Stimulated activated CD8-positive, alpha-beta memory T cell treated with anti-CD3 and anti-CD28 coated beads, Interleukin-7, amount 100 ng/mL, for 4 hours (primary cell): ENCODE measurements around the gene IGFL2.
"Not testable (repeated sequence)": the region's sequence is repeated elsewhere in the genome, so short reads cannot be mapped to it uniquely, and the experiment has no call there.

Experiments
- DNase-seq, 2 donors: peaks; one replicate each; pipeline ENCODE4 v3.0.0-alpha.2; 2020; ENCODE audit warnings: low read depth in 2 of 2

Gene IGFL2

GRCh38 chr19:46142294-46142693 is 5.7 kb upstream of the IGFL2 start:
- DNase-seq: no peak

DNA sequence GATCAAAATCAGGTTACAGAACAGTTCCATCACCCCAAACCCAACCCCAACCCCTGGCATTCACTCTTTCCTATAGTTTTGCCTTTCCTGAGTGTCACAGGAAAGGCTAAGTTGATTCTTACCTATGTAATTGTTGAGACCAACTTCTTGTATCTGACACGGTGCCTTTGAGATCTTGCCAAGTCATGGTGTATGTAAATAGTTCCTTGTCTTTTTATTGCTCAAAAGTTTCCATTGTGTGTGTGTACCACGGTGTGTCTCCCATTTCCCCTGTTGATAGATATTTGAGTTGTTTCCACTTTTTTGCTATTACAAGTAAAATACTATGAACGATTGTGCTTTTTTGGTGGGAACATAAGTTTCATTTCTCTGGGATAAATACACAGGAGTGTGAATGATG is 3.3 kb upstream of the IGFL2 start:
- DNase-seq: no peak

GRCh38 chr19:46147166-46147740 is 785 bp upstream of the IGFL2 start:
- DNase-seq: no peak

DNA sequence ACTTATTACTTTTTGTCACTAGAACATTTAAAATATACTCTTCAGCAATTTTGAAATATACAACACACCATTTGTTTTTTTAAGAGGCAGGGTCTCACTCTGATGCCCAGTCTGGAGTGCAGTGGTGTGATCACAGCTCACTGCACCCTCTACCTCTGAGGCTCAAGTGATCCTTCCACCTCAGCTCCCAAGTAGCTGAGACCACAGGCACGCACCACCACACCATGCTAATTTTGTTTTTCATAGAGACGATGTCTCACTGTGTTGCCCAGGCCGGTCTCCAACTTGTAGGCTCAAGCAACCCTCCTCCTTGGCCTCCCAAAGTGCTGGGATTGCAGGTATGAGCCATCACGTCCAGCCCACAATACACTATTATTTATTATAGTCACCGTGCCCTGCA is 2.6 kb downstream of the IGFL2 start:
- no peak for DNase-seq

DNA sequence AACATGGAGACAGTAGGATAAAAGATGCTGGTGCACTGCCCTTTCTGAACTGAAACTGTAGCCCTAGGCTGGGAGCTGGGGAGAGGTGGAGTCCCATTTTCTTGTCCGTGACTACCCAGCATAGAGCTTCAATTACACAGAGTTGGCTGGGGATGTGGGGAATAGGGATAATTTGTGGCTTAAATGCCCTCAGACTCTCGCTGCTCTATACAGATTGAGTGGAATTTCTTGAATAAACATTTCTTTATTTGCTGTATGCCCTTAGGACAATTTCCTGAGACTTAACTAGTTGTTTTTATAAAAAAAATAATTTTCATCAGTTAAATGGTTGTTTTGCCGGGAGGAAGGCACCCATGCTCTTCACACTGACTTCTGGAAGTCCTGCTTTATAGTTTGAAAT is 7.2 kb downstream of the IGFL2 start:
- DNase-seq: no peak

DNA sequence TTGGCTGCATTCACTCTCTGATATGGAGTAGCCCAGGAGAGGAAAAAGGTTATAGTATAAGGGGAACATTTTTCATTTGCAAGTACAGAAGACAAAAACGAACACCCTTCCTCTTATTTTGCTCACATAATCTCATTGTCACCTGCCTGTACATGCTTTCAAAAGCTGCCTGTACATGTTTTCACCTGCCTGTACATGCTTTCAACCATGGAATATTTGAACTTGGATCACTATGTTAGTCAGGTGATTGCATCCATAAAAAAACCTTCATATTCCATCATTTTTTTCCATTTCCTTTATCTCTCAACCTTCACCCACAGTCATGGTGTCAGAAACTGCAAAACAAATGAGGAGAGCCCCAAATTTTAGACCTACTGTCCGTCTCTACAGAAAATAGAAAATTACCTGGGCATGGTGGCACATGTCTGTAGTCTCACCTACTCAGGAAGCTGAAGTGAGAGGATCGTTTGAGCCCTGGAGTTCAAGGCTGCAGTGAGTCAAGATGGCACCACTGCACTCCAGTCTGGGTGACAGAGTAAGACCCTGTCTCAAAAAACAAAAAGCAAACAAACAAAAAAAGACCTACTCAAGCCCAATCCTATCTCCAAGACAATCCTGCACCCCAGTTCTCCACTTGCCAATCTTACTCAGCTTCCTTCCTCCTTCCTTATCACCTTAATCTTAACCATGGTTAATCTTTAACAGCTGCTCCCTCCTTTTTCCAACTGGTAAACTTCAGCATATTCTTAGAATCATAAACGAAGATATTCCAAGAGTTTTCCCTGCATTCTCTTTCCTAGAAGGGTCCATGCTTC is 11.6 kb downstream of the IGFL2 start:
- DNase-seq: no peak

DNA sequence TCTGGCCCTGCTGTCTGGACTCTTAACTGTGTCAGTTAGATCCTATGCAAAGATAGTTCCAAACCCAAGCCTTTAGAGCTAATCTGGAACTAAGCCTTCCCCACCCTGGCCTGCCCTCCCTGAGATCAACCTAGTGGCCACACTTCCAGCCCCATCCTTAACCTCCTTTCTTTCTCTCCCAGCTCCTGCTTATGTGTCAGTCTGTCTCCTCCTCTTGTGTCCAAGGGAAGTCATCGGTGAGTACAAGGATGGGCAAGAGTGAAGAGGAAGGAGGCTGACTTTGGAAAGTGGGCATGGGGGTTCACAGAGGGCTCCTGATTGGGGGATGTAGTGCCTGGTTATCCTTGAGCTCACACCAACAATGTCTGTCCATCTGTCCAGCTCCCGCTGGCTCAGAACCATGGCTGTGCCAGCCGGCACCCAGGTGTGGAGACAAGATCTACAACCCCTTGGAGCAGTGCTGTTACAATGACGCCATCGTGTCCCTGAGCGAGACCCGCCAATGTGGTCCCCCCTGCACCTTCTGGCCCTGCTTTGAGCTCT is 12.3 kb downstream of the IGFL2 start:
- DNase-seq: no peak

- DNase-seq: not testable (repeated sequence)
Observed at GRCh38 chr19:46161642-46162257, 13.7 kb downstream of the IGFL2 start.

DNA sequence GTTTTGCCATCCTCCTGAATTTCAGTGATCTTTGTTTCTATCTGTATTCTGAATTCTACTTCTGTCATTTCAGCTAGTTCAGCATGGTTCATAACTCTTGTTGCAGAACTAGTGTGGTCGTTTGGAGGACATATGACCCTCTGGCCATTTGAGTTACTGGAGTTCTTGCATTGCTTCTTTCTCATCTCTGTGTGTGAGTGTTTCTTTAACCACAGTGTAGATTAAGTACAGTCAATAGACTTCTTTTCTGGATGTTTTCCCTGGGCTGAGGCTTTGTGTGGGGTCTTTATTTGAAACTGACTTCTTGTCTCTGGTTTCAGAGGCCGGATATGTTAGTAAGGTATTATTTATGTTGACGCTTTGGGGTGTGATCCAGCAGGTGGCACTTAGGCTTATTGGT is 14.7 kb downstream of the IGFL2 start:
- no peak for DNase-seq

DNA sequence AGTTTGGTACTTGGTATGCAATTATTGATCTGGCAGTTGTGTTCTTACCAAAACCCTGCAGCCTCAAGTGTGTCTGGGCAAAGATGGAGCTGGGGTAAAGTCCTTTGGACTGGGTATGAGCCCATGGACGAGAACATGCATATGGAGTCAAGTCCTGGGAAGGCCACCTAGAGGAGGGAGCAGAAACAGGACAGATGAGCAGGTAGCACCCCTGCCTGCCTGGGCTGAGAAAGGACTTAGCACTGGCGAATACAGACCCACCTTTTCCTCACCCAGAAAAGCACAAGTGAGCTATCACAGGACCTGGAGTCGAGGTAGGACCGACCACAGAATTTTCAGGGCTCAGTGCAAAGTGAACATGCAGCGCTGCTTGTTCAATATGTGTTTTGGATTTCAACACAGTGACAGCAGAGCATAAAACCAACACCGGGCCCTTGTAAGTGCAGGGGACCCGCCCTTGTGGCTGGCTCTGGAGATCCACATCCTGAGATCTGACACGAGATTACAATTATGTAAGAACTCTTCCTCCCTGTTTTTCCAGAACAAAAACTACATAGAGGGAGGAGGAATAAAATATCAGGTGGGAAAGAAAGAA is 25.9 kb downstream of the IGFL2 start:
- DNase-seq: no peak

- DNase-seq: no peak
Observed at GRCh38 chr19:46176116-46176860, 28.2 kb downstream of the IGFL2 start.

DNA sequence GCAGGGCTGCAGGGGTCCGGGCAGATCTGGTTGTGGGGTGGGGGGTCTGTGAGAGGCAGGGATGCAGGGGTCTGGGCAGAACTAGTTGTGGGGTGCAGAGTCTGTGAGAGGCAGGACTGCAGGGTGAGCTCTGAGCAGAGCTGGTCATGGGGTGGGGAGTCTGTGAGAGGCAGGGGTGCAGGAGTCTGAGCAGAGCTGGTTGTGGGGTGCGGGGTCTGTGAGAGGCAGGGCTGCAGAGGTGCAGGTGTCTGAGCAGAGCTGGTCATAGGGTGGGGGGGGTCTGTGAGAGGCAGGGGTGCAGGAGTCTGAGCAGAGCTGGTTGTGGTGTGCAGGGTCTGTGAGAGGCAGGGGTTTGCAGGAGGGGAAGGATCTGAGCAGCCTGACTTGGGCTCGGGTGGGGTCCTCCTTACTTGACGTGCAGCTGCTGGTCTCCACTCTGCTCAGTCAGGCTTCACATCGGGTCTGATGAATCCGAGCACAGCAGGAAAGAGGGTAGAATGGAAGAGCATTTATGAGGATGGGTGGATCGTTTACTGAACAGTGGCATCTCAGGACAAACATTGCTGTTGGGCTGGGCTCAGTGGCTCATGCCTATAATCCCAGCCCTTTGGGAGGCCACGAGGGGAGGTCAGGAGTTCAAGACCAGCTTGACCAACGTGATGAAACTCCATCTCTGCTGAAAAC is 31.2 kb downstream of the IGFL2 start:
- no peak for DNase-seq

DNA sequence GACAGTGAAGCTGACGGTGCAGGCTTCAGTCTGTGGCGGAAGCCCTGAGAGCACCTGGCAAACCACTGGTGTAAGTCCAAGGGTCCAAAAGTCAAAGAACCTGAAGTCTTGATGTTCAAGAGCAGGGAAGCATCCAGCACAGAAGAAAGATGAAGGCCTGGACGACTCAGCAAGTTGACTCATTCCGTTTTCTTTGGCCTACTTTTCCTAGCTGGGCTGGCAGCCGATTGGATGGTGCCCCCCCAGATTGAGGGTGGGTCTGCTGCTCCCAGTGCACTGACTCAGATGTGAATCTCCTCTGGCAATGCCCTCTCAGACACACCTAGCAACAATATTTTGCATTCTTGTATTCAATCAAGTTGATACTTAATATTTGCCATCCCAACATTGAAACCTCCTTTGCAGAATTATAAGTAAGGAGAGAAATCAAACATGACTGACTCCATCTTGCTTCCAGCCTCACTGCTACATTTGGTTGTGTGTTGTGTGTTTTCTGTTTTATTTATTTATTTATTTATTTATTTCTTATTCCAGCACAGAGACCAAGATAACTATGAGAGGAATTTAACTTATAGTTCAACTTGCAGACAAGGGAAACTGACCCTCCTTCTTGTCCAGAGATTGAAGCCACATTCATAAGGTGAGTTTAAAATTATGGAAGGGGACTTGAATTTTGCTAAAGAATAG is 32.8 kb downstream of the IGFL2 start:
- no peak for DNase-seq

DNA sequence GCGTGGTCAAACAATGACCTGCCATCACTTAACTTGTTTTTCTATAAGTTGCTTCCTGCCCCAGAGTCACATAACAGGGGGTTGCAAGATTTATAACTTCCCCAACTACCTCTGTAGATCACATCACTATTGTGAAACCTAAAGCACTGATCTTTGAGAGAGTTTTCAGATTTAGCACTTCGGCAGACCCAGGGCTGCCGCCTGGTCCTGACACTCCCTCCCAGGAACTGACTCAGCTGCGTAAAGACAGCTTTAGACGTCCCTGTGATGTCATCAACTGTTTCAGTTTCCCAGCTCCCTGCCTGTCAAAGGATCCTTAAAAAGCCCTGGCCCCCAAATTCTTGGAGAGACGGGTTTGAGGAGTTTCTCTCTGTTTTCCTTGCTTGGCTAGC is 33.3 kb downstream of the IGFL2 start:
- no peak for DNase-seq

DNA sequence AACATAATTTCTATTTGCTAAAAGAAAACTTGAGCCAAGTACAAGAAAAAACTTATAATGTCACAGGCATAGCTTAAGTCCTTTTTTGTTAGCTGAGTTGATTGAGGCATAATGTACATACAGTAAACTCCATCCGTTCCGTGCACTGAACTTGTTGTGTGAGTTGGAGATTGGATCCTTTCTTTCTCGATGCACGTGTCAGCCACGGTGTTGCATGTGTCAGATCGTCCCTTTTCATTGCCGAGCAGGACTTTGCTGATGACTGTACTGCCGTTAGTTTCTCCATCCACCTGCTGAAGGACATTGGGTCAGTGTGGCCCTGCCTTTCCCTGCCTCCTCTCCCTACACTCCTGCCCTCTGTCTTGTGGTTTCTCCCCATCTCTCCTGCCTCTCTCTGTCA is 34.4 kb downstream of the IGFL2 start:
- no peak for DNase-seq

- not testable (repeated sequence) for DNase-seq
Observed at GRCh38 chr19:46184775-46185710, 37.0 kb downstream of the IGFL2 start.

DNA sequence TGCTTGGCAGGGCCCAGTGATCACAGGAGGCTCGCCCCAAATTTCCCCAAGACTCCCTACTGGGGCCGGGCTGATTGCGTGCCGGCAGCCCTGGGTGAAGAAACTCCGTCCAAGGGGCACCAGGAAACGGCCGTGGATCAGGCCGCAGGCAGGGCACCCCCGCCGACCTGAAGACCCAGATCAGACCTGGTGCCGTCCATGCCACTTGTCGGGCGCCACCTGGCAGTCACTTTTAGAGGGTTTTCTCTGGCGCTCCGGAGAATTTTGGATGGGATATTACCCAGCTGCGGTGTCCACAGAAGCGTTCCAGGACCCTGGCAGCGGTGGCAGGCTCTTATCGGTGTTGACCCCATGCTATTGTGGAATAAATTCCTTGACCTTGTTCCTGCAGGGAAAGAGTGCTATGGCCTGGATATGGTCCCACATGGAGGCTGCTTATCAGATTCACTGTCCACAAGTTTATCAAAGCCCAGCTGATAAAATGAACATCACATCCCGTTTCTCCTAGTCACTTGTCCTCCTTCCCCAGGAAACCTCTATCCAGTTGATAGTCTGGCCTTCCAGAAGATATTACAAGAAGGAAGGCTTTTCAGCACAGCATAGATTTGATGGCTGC is 38.2 kb downstream of the IGFL2 start:
- no peak for DNase-seq

- no peak for DNase-seq
Observed at GRCh38 chr19:46186717-46187101, 38.7 kb downstream of the IGFL2 start.
